Thyroid gland (tissue), 4 donors: ENCODE data around the gene TTF1. TPM values are rescaled to one million over a fixed set of nuclear protein-coding genes. Genes with fewer than 3 reads are reported as not detected.

Experiments used
- DNase-seq, 2 donors: peaks; one replicate each; pipeline ENCODE4 v3.0.0-alpha.2; 2019
- H3K27ac ChIP-seq, 3 donors: fragments of 200-600 bp; sonication (generic); 1 replicate in 2 of 3; 2 replicates in 1 of 3; pipeline ENCODE4 v1.5.1; 2016 to 2019; ENCODE audit warnings: mild to moderate bottlenecking in 1 of 3, moderate library complexity in 1 of 3
- H3K27me3 ChIP-seq: fragments of 200-600 bp; sonication (generic); one replicate; pipeline ENCODE4 v1.5.1; 2019
- H3K36me3 ChIP-seq, 2 donors: fragments of 200-600 bp; sonication (generic); one replicate each; pipeline ENCODE4 v1.5.1; 2016 to 2019
- H3K4me1 ChIP-seq, 2 donors: fragments of 200-600 bp; sonication (generic); one replicate each; pipeline ENCODE4 v1.5.1; 2017 to 2019
- H3K4me3 ChIP-seq, 3 donors: fragments of 200-600 bp; sonication (generic); replicated peaks in 1 of 3; 1 replicate in 2 of 3; 2 replicates in 1 of 3; pipeline ENCODE4 v1.5.1; 2016; ENCODE audit warnings: mild to moderate bottlenecking in 1 of 3
- H3K9me3 ChIP-seq: fragments of 200-600 bp; sonication (generic); one replicate; pipeline ENCODE4 v1.5.1; 2017
- CTCF ChIP-seq, 6 experiments: fragments of 200-600 bp in 3 of 6; fragments of 450-650 bp in 3 of 6; sonication (generic) in 3 of 6; IDR thresholded peaks; one replicate each; pipeline ENCODE4 v1.5.1; 2016 to 2019; ENCODE audit warnings: antibody characterized with exemption in 6 of 6, mild to moderate bottlenecking in 2 of 6, inconsistent platforms in 1 of 6, moderate library complexity in 1 of 6
- POLR2A ChIP-seq, 2 donors: fragments of 450-650 bp; IDR thresholded peaks; one replicate each; pipeline ENCODE4 v1.6.1; 2017; ENCODE audit warnings: antibody characterized with exemption in 2 of 2, mild to moderate bottlenecking in 2 of 2, moderate library complexity in 1 of 2
- WGBS, 2 donors: methylation state at CpG; one replicate each; pipeline ENCODE4 v1.1.5; 2017; 5-methylcytosine and 5-hydroxymethylcytosine counted together
- intact Hi-C: fragments of 100-400 bp; cut with DNase I; formaldehyde crosslinking; loops from one replicate; pipeline ENCODE4 v1.15.1; 2023
- total RNA-seq, 4 donors: library from RNA; depleted of rRNA; stranded (reverse); fragments of >200 nt; gene quantifications; one replicate each; pipeline ENCODE4 v1.2.3, GENCODE V29; 2016

TTF1 gene
- total RNA-seq, 4 donors from 2014 or later = 10.8 to 19.3 (median 13.6) TPM

GRCh38 chr9:132357764-132358163, 48.9 kb downstream of the TTF1 start:
- intact Hi-C loops = loop anchor here (5.0 kb wide), 1 partner anchor 50 kb away; the partner anchor contains the start of gene TTF1
- WGBS, 2 donors = 90 to 91% methylated on average over 7 of the region's 7 CpGs
- peaks cover 12 to 13% of the 10 kb centered on the region in 2 donors for H3K4me1 ChIP-seq

DNA sequence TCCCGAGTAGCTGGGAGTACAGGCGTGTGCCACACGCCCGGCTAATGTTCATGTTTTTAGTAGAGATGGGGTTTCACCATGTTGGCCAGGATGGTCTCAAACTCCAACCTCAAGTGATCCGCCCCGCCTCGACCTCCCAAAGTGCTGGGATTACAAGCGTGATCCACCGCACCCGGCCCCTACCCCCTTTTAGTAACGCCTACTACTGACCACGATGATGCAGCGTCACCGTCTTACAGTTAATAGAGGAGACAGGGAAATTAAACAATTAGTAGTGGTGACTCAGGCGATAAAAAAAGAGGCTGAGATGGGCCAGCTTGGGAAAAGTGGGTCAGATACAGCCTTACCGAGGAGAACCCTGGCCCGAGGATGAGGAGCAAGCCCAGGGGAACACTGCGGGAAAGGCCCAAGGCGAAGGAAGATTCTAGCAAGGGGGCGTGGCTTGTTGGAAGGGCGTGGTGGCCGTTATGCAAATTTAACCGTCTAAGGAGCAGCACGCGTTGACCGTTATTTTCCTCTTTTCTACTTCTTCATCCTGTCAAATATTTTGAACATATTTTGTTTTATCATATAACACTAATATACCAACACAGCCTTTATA, 50.2 kb downstream of the TTF1 start:
- TF ChIP-seq CTCF (IDR thresholded peaks at IDR 0.05) (no peak), POLR2A (IDR thresholded peaks at IDR 0.05) (no peak)
- H3K36me3 ChIP-seq = peaks cover 6 to 7% of the 10 kb centered on the region in 2 donors
- H3K9me3 ChIP-seq = no peaks in the 10 kb centered on the region
- peak in 1 of 2 donors; percentile 9 for DNase-seq
- no peak overlapping the region for H3K4me3 ChIP-seq
- H3K4me1 ChIP-seq = peaks cover 25 to 26% of the 10 kb centered on the region in 2 donors
- WGBS, 2 donors = 92 to 96% methylated on average over 26 of the region's 26 CpGs
- no peak overlapping the region for H3K27ac ChIP-seq
- intact Hi-C loops = loop anchor here (5.0 kb wide), 1 partner anchor 51 kb away; the partner anchor contains the start of gene TTF1
- no peaks in the 10 kb centered on the region for H3K27me3 ChIP-seq

More at GRCh38 chr9:132357764-132358163, 48.9 kb downstream of the TTF1 start:
- Histone ChIP-seq H3K9me3 (no peaks in the 10 kb centered on the region), H3K36me3 (peaks cover 2 to 6% of the 10 kb centered on the region in 2 donors), H3K4me3 (no peak overlapping the region), H3K27ac (no peak overlapping the region), H3K27me3 (no peaks in the 10 kb centered on the region)
- no peak for TF ChIP-seq POLR2A (IDR thresholded peaks at IDR 0.05)
- no peak for TF ChIP-seq CTCF (IDR thresholded peaks at IDR 0.05)
- DNase-seq = no peak

DNA sequence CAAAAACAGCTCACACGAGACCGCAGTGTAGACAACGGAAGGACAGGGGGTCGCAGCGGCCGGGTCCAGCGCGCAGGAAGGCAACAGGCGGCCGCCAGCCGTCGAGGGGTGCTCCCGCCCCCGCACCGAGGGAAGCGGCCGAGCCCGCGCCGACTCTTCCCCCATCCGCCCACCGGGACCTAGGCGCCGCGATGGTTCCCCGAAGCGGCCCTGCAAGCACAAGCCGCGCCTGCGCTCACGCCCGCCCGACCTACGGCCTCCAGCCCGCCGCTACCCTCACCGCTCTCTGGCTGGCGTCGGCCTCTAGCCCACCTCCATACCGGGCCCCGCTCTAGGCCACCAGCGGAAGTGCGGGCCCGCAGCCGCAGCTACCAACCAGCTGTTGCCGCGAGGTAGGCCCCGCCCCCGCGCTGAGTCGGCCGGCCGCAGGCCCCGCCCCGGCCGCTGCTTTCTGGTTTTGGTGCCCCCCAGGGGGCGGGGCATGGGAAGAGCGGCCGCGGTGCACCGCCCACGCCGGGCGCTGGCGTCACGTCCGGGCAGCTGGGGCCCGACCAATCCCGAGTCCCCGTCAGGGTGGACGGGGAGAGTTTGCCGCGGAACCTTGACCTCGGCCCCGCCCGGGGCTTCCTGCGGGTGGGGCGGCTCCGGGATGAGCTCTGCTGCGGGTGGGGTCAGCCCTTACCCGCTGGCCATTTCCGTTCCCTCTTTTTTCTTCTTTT, 51.8 kb downstream of the TTF1 start, which contains the start of gene SETX:
SETX (minus strand) TSS at position 350 of the 719 bp plus-strand sequence. CDS start 5,558 bp downstream, outside the sequence.
- H3K4me3 ChIP-seq = peak within 1 kb of the TSS; percentile 34 to 83 (median 76)
- peak; percentile 83 to 98 for TF ChIP-seq POLR2A (IDR thresholded peaks at IDR 0.05)
- TF ChIP-seq CTCF (IDR thresholded peaks at IDR 0.05) = peak in 1 of 6 experiments; percentile 5
- 0% methylated on average over 25 to 27 of the region's 82 CpGs for WGBS, 2 donors
- H3K36me3 ChIP-seq = peaks cover 6 to 16% of the 10 kb centered on the region in 2 donors
- intact Hi-C loops = loop anchor here (5.0 kb wide), 1 partner anchor 53 kb away; the partner anchor contains the start of gene TTF1
- peaks cover 34 to 39% of the 10 kb centered on the region in 2 donors for H3K4me1 ChIP-seq
- H3K9me3 ChIP-seq = no peaks in the 10 kb centered on the region
- no peaks in the 10 kb centered on the region for H3K27me3 ChIP-seq
- peak within 1 kb of the TSS; percentile 93 to 95 (median 94) for H3K27ac ChIP-seq
- DNase-seq = peak; percentile 98 to 99

DNA sequence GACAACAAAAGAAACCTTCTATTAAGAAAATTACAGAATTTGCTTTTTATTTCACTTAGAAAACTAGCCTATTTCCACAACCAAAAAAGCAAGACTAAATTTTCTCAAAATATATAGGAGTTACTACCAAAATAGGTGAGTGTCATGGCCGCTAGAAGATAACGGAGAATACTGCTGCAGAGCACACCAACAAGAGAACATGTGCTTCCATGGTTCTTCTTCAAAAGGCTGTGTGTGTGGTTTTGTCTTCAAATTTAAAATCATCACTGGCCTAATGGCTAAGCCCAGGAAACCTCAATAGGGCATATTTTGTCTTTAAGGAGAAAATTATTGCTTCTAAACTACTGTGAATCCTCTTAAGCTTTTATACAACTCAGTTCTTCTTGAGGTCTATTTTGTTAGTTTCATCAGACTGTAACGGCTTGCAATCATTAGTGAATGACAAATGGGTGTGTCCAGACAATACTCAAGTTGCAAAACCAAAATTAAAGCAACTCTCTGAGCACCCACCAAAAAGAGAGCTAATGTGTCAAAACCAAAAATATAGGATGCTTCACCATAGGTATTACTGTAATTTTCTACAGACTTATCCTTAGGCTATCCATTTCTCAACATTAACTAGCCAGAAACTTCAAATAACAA, 55.1 kb downstream of the TTF1 start:
- Histone ChIP-seq H3K4me1 (peaks cover 42 to 52% of the 10 kb centered on the region in 2 donors), H3K27ac (peak overlapping the region; percentile 12 to 95 (median 61)), H3K4me3 (peak overlapping the region in 1 of 3 donors; percentile 4)

More for the DNA sequence above, 55.1 kb downstream of the TTF1 start:
- DNase-seq = no peak
- Histone ChIP-seq H3K9me3 (no peaks in the 10 kb centered on the region), H3K36me3 (peaks cover 16 to 23% of the 10 kb centered on the region in 2 donors), H3K27me3 (no peaks in the 10 kb centered on the region)
- TF ChIP-seq POLR2A (IDR thresholded peaks at IDR 0.05) (no peak), CTCF (IDR thresholded peaks at IDR 0.05) (no peak)
- WGBS, 2 donors = 61 to 70% methylated on average over 3 of the region's 3 CpGs
- intact Hi-C loops = no loop called here
